ENCODE results near the gene UBE2M. TPM values are rescaled to one million over a fixed set of nuclear protein-coding genes. Genes with fewer than 3 reads are reported as not detected.

The UBE2M gene
- total RNA-seq, 1 donor from 2014 or later = 33.6 TPM

DNA sequence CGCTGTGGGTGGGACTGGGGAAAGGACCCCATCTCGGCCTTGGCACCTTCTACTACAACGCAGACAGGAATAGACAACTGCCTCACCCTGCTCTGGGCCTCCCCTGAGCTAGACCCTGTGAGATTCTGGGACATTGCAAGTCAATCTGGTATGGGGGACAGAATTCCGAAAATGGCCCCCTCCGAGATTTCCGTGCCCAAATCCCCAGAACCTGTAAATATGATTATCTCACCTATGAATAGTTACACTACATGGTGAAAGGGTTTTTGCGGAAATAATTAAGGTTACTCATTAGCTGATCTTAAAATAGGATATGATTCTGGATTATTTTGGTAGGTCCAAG, 38.2 kb downstream of the UBE2M start:
- intact Hi-C loops (cut with DNase I) = no loop called here
- no peaks in the 10 kb centered on the region for H3K27me3 ChIP-seq
- no peaks in the 10 kb centered on the region for H3K9me3 ChIP-seq
- no peak for DNase-seq (ENCODE audit: extremely low spot score in 2 of 2)
- TF ChIP-seq POLR2AphosphoS5 (IDR thresholded peaks at IDR 0.05; ENCODE audit: insufficient read depth in 1 of 2, low read depth in 1 of 2) = no peak
- no peak for TF ChIP-seq POLR2A (IDR thresholded peaks at IDR 0.05)
- TF ChIP-seq, protein P1, sequence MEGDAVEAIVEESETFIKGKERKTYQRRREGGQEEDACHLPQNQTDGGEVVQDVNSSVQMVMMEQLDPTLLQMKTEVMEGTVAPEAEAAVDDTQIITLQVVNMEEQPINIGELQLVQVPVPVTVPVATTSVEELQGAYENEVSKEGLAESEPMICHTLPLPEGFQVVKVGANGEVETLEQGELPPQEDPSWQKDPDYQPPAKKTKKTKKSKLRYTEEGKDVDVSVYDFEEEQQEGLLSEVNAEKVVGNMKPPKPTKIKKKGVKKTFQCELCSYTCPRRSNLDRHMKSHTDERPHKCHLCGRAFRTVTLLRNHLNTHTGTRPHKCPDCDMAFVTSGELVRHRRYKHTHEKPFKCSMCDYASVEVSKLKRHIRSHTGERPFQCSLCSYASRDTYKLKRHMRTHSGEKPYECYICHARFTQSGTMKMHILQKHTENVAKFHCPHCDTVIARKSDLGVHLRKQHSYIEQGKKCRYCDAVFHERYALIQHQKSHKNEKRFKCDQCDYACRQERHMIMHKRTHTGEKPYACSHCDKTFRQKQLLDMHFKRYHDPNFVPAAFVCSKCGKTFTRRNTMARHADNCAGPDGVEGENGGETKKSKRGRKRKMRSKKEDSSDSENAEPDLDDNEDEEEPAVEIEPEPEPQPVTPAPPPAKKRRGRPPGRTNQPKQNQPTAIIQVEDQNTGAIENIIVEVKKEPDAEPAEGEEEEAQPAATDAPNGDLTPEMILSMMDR (IDR thresholded peaks at IDR 0.05) = no peak
- H3K4me3 ChIP-seq = peak overlapping the region; percentile 76 to 93
- H3K27ac ChIP-seq = peak overlapping the region; percentile 97
- H3K4me1 ChIP-seq = peaks cover 41% of the 10 kb centered on the region
- H3K36me3 ChIP-seq = peaks cover 0 to 18% of the 10 kb centered on the region in 2 donors

DNA sequence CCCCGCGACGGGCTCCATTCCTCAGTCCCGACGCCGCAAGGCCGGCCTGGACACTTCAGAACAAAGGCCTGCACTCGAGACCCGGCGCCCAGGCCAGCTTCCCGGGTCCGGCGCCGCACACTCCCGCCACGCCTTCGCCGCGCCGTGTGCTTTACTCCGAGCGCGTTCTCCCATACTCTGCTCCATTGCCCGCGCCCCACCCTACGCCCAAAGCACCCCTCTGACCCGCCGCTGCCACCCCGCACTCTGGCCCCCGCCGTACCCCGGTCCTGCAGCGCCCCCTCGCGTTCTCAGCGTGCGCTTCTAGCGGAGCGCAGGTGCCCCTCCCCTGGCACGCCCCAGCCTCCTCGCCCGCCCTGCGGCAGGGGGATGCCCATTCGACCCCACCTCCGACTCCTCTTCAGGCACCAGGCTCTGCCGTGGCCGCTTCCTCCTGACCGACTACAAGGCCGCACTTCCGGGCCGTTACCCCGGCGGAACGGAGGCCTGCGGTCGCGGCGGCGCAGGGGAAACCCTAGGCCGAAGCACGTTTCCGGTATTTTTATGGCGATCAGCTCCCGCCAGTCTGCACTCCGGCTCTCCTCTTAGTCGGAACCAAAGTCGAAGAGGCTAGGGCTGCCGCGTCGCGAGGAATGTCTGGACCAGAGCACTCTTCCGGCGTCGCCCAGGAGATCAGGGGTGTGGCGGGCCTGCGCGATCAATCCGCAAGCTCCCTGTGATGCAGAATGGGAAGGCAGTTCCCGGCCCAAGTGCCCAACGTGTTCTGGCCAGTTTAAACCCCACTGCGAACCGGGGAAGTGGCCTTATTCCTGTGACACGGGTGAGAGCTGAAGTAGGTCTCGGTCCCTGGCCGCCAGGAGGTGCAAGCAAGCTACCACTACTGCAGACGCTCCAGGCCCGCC, 38.8 kb downstream of the UBE2M start, which contains the start of gene ZBTB45:
ZBTB45 (minus strand) TSS at position 456 of the 902 bp plus-strand sequence. CDS start 2,137 bp downstream, outside the sequence.
- Histone ChIP-seq H3K4me1 (peaks cover 47% of the 10 kb centered on the region), H3K36me3 (peaks cover 0 to 18% of the 10 kb centered on the region in 2 donors), H3K4me3 (peak within 1 kb of the TSS; percentile 76 to 93), H3K9me3 (no peaks in the 10 kb centered on the region), H3K27me3 (no peaks in the 10 kb centered on the region), H3K27ac (peak within 1 kb of the TSS; percentile 97)
- TF ChIP-seq POLR2A (IDR thresholded peaks at IDR 0.05) (peak in 1 of 2 donors; percentile 31), POLR2AphosphoS5 (IDR thresholded peaks at IDR 0.05; ENCODE audit: insufficient read depth in 1 of 2, low read depth in 1 of 2) (peak; percentile 89 to 91)
- TF ChIP-seq, protein P1 (IDR thresholded peaks at IDR 0.05) = peak; percentile 67 to 74 (median 73)
- intact Hi-C loops (cut with DNase I) = no loop called here
- DNase-seq (ENCODE audit: extremely low spot score in 2 of 2) = no peak

DNA sequence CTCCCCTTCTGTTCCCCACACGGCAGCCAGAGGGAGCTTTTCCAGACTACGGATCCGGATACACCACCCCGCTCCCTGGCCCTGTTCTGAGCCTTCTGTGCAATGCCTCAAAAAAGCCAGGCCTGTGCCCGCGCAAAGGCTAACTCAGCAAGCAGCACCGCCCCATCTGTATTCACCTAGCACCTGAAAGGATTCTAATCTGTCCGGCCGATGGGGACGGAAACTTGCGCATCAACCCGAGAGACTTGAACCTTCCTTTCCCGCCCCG, 39.4 kb downstream of the UBE2M start:
- Histone ChIP-seq H3K27me3 (no peaks in the 10 kb centered on the region), H3K36me3 (peaks cover 0 to 18% of the 10 kb centered on the region in 2 donors), H3K27ac (peak overlapping the region; percentile 97), H3K4me3 (peak overlapping the region; percentile 76 to 93), H3K9me3 (no peaks in the 10 kb centered on the region), H3K4me1 (peaks cover 53% of the 10 kb centered on the region)
- no peak for TF ChIP-seq POLR2AphosphoS5 (IDR thresholded peaks at IDR 0.05; ENCODE audit: insufficient read depth in 1 of 2, low read depth in 1 of 2)
- TF ChIP-seq, protein P1 (IDR thresholded peaks at IDR 0.05) = no peak
- TF ChIP-seq POLR2A (IDR thresholded peaks at IDR 0.05) = no peak
- intact Hi-C loops (cut with DNase I) = no loop called here
- DNase-seq (ENCODE audit: extremely low spot score in 2 of 2) = no peak

DNA sequence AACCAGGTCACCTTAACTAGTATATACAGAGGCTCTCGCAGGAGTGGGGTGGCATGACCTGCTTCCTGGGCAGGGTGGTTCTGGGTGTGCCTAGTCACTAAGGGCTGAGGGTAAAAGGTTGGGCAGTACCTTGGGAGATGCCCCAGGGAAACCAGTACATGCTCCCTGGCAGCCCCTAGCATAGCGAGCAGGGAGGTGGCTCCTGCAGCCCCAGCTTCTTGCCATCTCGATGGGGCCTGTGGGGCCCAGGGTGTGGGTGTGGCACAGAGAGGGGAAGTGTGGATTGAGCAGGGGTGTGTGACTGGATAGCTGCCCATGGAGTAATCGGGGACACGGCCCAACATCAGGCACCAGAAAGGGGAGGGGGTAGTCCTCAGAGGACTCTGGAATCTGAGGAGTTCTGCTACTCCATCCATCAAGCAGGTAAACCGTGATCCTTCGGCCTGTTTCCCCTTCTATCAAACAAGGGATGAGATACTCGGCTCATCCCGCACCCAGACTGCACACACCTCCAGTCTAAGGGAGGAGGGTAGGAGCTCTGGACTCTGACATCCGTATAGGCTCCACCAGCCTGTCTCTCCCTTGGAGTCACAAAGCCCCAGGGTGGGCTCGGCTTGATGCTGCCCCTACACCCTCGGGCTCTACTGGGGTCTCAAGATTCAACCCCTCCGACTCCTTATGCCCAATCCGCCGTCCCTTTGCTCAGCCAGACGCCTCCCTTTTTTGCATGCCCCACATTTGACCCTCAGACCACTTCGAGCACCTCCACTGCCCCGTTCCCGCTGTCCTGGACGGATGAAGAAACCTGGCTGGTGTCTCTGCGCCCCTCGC, 39.9 kb downstream of the UBE2M start:
- Histone ChIP-seq H3K36me3 (peaks cover 0 to 18% of the 10 kb centered on the region in 2 donors), H3K4me3 (peak overlapping the region; percentile 76 to 93), H3K27me3 (no peaks in the 10 kb centered on the region), H3K4me1 (peaks cover 59% of the 10 kb centered on the region), H3K27ac (peak overlapping the region; percentile 97), H3K9me3 (no peaks in the 10 kb centered on the region)
- intact Hi-C loops (cut with DNase I) = no loop called here
- no peak for TF ChIP-seq POLR2AphosphoS5 (IDR thresholded peaks at IDR 0.05; ENCODE audit: insufficient read depth in 1 of 2, low read depth in 1 of 2)
- TF ChIP-seq, protein P1 (IDR thresholded peaks at IDR 0.05) = peak in 2 of 3 experiments; percentile 16 to 43
- no peak for TF ChIP-seq POLR2A (IDR thresholded peaks at IDR 0.05)
- no peak for DNase-seq (ENCODE audit: extremely low spot score in 2 of 2)
